Hepatocyte (in vitro differentiated cells): ENCODE results near the gene PPP1CA. TPM values are rescaled to one million over a fixed set of nuclear protein-coding genes. Genes with fewer than 3 reads are reported as not detected.

Experiments used
- DNase-seq: peaks from one replicate; pipeline ENCODE4 v3.0.0-alpha.2; 2016; ENCODE audit warnings: low spot score
- H2AFZ ChIP-seq: fragments of 200-600 bp; sonication (generic); 2 replicates; pipeline ENCODE4 v1.6.0; 2016; ENCODE audit warnings: antibody characterized with exemption, mild to moderate bottlenecking
- H3K27ac ChIP-seq: fragments of 200-600 bp; sonication (generic); 2 replicates; pipeline ENCODE4 v1.5.1; 2016; ENCODE audit warnings: mild to moderate bottlenecking
- H3K27me3 ChIP-seq: fragments of 200-600 bp; sonication (generic); 2 replicates; pipeline ENCODE4 v1.6.1; 2016
- H3K36me3 ChIP-seq: fragments of 200-600 bp; sonication (generic); replicated peaks from 2 replicates; pipeline ENCODE4 v1.5.1; 2016; ENCODE audit warnings: low read depth; ENCODE audit not compliant: insufficient read depth
- H3K4me1 ChIP-seq: fragments of 200-600 bp; sonication (generic); 2 replicates; pipeline ENCODE4 v1.5.1; 2016; ENCODE audit warnings: mild to moderate bottlenecking, moderate library complexity; ENCODE audit not compliant: insufficient read depth
- H3K4me2 ChIP-seq: fragments of 200-600 bp; sonication (generic); 2 replicates; pipeline ENCODE4 v1.6.0; 2016
- H3K4me3 ChIP-seq: fragments of 200-600 bp; sonication (generic); 2 replicates; pipeline ENCODE4 v1.5.1; 2016; ENCODE audit warnings: mild to moderate bottlenecking
- H3K79me2 ChIP-seq: fragments of 200-600 bp; sonication (generic); 2 replicates; pipeline ENCODE4 v1.6.0; 2017; ENCODE audit warnings: mild to moderate bottlenecking
- H3K9me2 ChIP-seq: fragments of 200-600 bp; sonication (generic); replicated peaks from 2 replicates; pipeline ENCODE4 v1.6.0; 2017; ENCODE audit warnings: mild to moderate bottlenecking; ENCODE audit not compliant: insufficient read depth
- H3K9me3 ChIP-seq: fragments of 200-600 bp; sonication (generic); 2 replicates; pipeline ENCODE4 v1.5.1; 2016; ENCODE audit warnings: low read depth, mild to moderate bottlenecking
- H4K20me1 ChIP-seq: fragments of 200-600 bp; sonication (generic); 2 replicates; pipeline ENCODE4 v1.6.0; 2016; ENCODE audit warnings: mild to moderate bottlenecking; ENCODE audit not compliant: insufficient read depth, poor library complexity, severe bottlenecking
- EZH2 ChIP-seq: fragments of 200-600 bp; sonication (generic); IDR thresholded peaks from 2 replicates; pipeline ENCODE4 v1.6.1; 2016; ENCODE audit warnings: antibody characterized with exemption, mild to moderate bottlenecking, borderline replicate concordance
- EZH2phosphoT487 ChIP-seq: fragments of 200-600 bp; sonication (generic); IDR thresholded peaks from one replicate; pipeline ENCODE4 v1.6.1; 2018; ENCODE audit warnings: antibody characterized with exemption, mild to moderate bottlenecking, low read depth, moderate library complexity; ENCODE audit not compliant: unreplicated experiment, severe bottlenecking
- WGBS: methylation state at CpG from one replicate; pipeline ENCODE4 v1.1.6; 2016; ENCODE audit warnings: low lambda C conversion rate; ENCODE audit errors: missing lambda C conversion rate; 5-methylcytosine and 5-hydroxymethylcytosine counted together
- polyA plus RNA-seq: library from polyadenylated mRNA; unstranded; fragments of >200 nt; fragmentation: Nextera tagmentation; extraction: Ambion mirVana; gene quantifications from 2 replicates; pipeline ENCODE4 v1.2.1, GENCODE V29; 2016
- total RNA-seq: library from RNA; depleted of rRNA; stranded (reverse); fragments of >200 nt; gene quantifications from 2 replicates; pipeline ENCODE4 v1.2.3, GENCODE V29; 2014
- TF ChIP-seq, protein P1 (sequence below): fragments of 200-600 bp; sonication (generic); IDR thresholded peaks from 2 replicates; pipeline ENCODE4 v1.5.1; 2016; ENCODE audit warnings: antibody characterized with exemption, mild to moderate bottlenecking; ENCODE audit not compliant: poor library complexity

Gene PPP1CA
- total and polyA plus RNA-seq, 2 experiments from 2014 or later = 146 to 242 TPM

DNA sequence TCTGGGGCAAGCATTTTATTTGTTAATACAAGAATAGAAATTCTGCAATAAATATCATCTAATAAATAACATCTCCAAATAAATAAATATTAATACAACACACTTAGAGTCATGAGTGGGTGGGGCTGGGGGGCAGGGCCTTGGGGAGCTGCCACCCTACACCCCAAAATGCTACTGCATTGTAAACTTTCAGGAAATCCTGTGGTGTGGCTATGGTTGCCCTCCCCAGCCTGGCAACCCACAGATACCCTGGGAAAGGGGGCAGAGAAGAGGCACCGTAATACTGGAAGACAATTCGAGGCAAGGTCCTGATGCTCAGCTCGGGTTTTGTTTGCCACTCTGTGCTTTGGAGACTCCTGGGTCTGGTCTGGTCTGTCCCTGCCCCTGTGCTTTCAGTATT is 37.5 kb downstream of the PPP1CA start:
- H3K9me2 ChIP-seq = no peaks in the 10 kb centered on the region
- WGBS = 98% methylated on average over 3 of the region's 3 CpGs
- H3K79me2 ChIP-seq = peaks cover 16% of the 10 kb centered on the region
- H3K4me3 ChIP-seq = no peak overlapping the region
- no peak for DNase-seq
- H3K27me3 ChIP-seq = no peaks in the 10 kb centered on the region
- no peaks in the 10 kb centered on the region for H3K36me3 ChIP-seq
- H4K20me1 ChIP-seq = no peaks in the 10 kb centered on the region
- H3K4me2 ChIP-seq = no peak overlapping the region
- no peak overlapping the region for H3K27ac ChIP-seq
- H3K4me1 ChIP-seq = peaks cover 38% of the 10 kb centered on the region
- H2AFZ ChIP-seq = no peak overlapping the region
- no peaks in the 10 kb centered on the region for H3K9me3 ChIP-seq
- TF ChIP-seq EZH2phosphoT487 (no peak), EZH2 (no peak)
- TF ChIP-seq, protein P1, sequence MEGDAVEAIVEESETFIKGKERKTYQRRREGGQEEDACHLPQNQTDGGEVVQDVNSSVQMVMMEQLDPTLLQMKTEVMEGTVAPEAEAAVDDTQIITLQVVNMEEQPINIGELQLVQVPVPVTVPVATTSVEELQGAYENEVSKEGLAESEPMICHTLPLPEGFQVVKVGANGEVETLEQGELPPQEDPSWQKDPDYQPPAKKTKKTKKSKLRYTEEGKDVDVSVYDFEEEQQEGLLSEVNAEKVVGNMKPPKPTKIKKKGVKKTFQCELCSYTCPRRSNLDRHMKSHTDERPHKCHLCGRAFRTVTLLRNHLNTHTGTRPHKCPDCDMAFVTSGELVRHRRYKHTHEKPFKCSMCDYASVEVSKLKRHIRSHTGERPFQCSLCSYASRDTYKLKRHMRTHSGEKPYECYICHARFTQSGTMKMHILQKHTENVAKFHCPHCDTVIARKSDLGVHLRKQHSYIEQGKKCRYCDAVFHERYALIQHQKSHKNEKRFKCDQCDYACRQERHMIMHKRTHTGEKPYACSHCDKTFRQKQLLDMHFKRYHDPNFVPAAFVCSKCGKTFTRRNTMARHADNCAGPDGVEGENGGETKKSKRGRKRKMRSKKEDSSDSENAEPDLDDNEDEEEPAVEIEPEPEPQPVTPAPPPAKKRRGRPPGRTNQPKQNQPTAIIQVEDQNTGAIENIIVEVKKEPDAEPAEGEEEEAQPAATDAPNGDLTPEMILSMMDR = no peak

DNA sequence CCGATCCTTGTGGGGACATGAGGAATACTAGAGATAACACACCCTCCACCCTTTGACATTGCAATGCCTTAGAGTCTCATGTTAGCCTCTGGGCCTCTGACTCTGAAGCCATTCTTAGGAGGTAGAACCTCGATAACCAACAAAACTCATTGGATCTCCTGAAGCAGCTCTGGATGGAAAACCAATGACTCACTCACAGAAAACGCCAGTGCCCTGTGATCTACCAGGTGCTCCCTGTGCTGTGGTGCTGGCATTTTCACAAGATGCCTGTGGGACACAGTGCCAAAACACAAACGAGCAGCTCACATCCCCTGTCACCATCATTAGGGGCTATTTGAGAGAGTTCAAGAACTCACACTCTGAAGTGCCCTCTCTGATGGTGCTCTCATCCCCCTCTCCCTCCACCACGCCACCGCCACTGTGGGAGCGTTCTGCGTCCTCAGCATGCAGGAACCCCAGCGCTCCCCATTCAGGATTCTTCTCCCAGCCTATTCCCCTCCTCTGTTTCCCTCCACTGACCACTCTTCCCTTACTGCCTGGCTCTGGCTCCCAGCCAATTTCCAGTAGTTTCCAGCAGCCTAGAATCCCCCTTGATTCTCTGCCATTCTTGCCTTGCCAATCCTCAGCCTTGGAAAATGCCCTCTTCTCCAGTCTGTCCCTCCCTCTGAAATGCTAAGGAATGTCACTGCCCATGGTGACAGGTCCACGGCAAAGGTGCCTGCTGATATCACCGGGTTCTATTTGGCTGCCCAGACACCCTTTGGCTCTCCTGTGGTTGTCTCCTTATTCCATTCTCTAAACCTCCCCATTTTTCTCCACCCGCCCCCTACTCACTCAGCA is 43.6 kb downstream of the PPP1CA start:
- peak overlapping the region; percentile 79 for H3K27ac ChIP-seq
- DNase-seq = no peak

DNA sequence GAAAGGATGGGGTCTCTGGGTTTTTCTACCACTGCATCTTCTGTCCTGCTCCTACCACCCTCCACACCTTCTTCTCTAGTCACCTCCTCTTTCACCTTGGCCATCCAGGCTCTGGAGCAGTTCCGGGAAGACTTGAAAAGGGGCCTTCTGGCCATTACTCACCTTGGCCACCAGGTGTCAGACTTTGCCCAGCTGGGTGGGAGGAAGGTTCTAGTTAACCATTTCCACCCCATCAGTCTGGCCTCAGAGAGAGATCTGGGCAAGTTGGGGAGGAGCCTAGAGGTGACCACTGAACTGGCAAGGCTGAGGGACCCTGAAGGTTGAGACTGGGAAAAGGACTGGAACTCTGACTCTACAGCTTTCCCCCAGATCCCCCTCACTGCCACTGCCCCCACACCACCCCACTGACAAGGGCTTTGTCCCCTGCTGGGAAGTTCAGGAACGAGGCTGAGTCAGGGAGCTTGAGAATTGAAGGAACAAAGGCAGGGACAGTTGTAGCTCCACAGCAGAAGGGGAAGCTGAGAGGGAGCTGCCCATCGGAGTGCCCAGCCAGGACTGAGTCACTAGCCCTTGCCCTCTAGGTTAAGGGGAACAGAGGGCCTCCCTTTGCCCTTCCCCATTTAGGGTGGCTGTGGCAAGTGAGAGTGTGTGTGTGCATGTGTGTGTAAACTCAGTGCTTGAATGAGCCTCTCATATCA is 44.6 kb downstream of the PPP1CA start:
- H3K9me2 ChIP-seq = no peaks in the 10 kb centered on the region
- no peaks in the 10 kb centered on the region for H3K9me3 ChIP-seq
- H3K27me3 ChIP-seq = no peaks in the 10 kb centered on the region
- H3K36me3 ChIP-seq = no peaks in the 10 kb centered on the region
- peaks cover 44% of the 10 kb centered on the region for H3K4me1 ChIP-seq
- H2AFZ ChIP-seq = no peak overlapping the region
- TF ChIP-seq EZH2 (no peak), EZH2phosphoT487 (no peak)
- TF ChIP-seq, protein P1 = peak; percentile 96
- peak; percentile 88 for DNase-seq
- H3K4me3 ChIP-seq = no peak overlapping the region
- H4K20me1 ChIP-seq = no peaks in the 10 kb centered on the region
- H3K79me2 ChIP-seq = peaks cover 12% of the 10 kb centered on the region
- peak overlapping the region; percentile 50 for H3K4me2 ChIP-seq
- H3K27ac ChIP-seq = peak overlapping the region; percentile 99
- 15% methylated on average over 3 of the region's 3 CpGs for WGBS

More for the DNA sequence above, 43.6 kb downstream of the PPP1CA start:
- Histone ChIP-seq H2AFZ (no peak overlapping the region), H3K79me2 (peaks cover 4% of the 10 kb centered on the region), H3K9me2 (no peaks in the 10 kb centered on the region), H4K20me1 (no peaks in the 10 kb centered on the region), H3K4me2 (no peak overlapping the region), H3K9me3 (no peaks in the 10 kb centered on the region), H3K4me1 (peaks cover 35% of the 10 kb centered on the region), H3K4me3 (no peak overlapping the region), H3K27me3 (no peaks in the 10 kb centered on the region), H3K36me3 (no peaks in the 10 kb centered on the region)
- 85% methylated on average over 12 of the region's 12 CpGs for WGBS
- TF ChIP-seq EZH2 = no peak
- TF ChIP-seq EZH2phosphoT487 = no peak
- TF ChIP-seq, protein P1 = no peak
